GM23338 (cell line): ENCODE measurements around the gene CHCHD10.

Source experiments
- CREB1 ChIP-seq: fragments of 250-450 bp; sonication (Bioruptor Pico); IDR thresholded peaks from 2 replicates; pipeline ENCODE4 v1.5.0; 2020; ENCODE audit warnings: low read depth, mild to moderate bottlenecking, moderate library complexity
- CTCF ChIP-seq, 2 experiments: fragments of 200-600 bp in 1 of 2; sonication (generic) in 1 of 2; conservative IDR thresholded peaks; 2 replicates each; pipeline versions ENCODE4 v1.5.1 to v1.6.1; 2016 to 2017; ENCODE audit warnings: antibody characterized with exemption in 2 of 2, low read depth in 2 of 2, mild to moderate bottlenecking in 2 of 2, moderate library complexity in 1 of 2
- EZH2 ChIP-seq: fragments of 200-600 bp; sonication (generic); IDR thresholded peaks from one replicate; pipeline ENCODE4 v1.8.0; 2017; ENCODE audit warnings: antibody characterized with exemption, mild to moderate bottlenecking, low read depth; ENCODE audit not compliant: unreplicated experiment
- EZH2phosphoT487 ChIP-seq: fragments of 200-600 bp; sonication (generic); IDR thresholded peaks from one replicate; pipeline ENCODE4 v1.8.1; 2018; ENCODE audit warnings: antibody characterized with exemption; ENCODE audit not compliant: unreplicated experiment
- JUNB ChIP-seq: IDR thresholded peaks from one replicate; pipeline ENCODE4 v1.6.1; 2016; ENCODE audit warnings: antibody characterized with exemption; ENCODE audit not compliant: unreplicated experiment
- POLR2AphosphoS5 ChIP-seq: IDR thresholded peaks from 2 replicates; pipeline ENCODE4 v1.6.1; 2016; ENCODE audit warnings: antibody characterized with exemption, low read depth
- REST ChIP-seq: IDR thresholded peaks from one replicate; pipeline ENCODE4 v1.6.1; 2018; ENCODE audit warnings: antibody characterized with exemption; ENCODE audit not compliant: unreplicated experiment
- ZNF114 ChIP-seq: fragments of 250-450 bp; sonication (Bioruptor Pico); IDR thresholded peaks from 2 replicates; pipeline ENCODE4 v1.5.0; 2020; ENCODE audit warnings: mild to moderate bottlenecking, moderate library complexity

GRCh38 chr22:23753385-23753784 is 14.4 kb downstream of the CHCHD10 start:
- TF ChIP-seq CTCF (conservative IDR thresholded peaks at IDR 0.05; ENCODE audit: low read depth in 2 of 2), result no peak
- TF ChIP-seq CREB1, result no peak
- no peak for TF ChIP-seq REST
- TF ChIP-seq EZH2, result no peak
- no peak for TF ChIP-seq POLR2AphosphoS5
- TF ChIP-seq JUNB, result no peak
- no peak for TF ChIP-seq EZH2phosphoT487
- no peak for TF ChIP-seq ZNF114 (CRISPR knock-in tag)
